Measurements from ENCODE around the gene MEGF11. TPM values are rescaled to one million over a fixed set of nuclear protein-coding genes. Genes with fewer than 3 reads are reported as not detected.

The MEGF11 gene
- total RNA-seq, 5 donors from 2014 or later (not counting 1 experiment from before 2014, with no cell fraction given), result 0.20 TPM; not detected in 4

DNA sequence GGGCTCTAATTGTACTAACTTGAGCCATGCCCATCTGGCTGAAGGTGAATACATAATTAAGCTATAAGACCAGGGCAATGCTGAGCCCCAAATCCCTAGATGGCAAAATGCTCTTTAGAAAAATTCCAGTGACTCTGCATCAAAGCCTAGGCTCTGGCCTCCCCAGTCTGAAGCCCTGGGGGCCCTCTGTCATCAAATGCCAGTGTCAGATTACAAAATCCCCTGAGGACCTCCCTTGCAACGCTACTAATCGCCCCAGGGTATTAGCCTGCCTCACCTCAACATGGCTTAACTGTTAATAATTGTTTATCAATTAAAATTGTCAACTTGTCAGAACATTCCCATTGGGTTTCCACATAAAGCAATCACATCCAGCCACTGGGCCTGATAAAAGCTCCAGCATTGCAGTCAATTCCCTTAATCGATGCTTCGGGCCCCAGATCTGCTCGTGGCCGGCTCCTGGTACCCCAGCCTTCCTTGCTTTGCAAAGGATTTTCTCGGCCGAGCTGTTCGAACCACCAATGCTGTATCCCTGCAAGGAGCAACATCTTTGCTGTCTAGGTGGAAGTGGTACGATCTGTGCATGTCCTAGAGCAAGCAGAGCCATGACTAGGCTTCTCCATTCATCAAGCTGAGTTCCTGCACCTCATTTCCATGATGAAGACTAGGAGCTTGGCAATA, 151.7 kb downstream of the MEGF11 start:
- H3K4me1 Mint-ChIP-seq, result no peaks in the 10 kb centered on the region
- peaks cover 0 to 46% of the 10 kb centered on the region in 2 experiments for H3K27me3 ChIP-seq (replicated peaks in 1 of 2; ENCODE audit: control insufficient read depth in 2 of 2, extremely low read depth in 1 of 2, insufficient read depth in 2 of 2, low read length in 1 of 2)
- no peak overlapping the region for H3K4me3 ChIP-seq (ENCODE audit: control insufficient read depth in 1 of 2, extremely low read depth in 1 of 2, low read length in 1 of 2)
- H3K4me3 Mint-ChIP-seq, result no peak overlapping the region
- peaks cover 0 to 20% of the 10 kb centered on the region in 2 donors for H3K27me3 Mint-ChIP-seq
- H3K9me3 Mint-ChIP-seq, result no peaks in the 10 kb centered on the region
- no peaks in the 10 kb centered on the region for H3K9me3 ChIP-seq
- DNase-seq (no peak), ATAC-seq (replicated peaks in 1 of 4) (no peak)
- CTCF ChIA-PET, result no interaction called here
- WGBS (ENCODE audit: insufficient coverage), result 93% methylated on average over 4 of the region's 10 CpGs
- no peak overlapping the region for H3K27ac ChIP-seq (ENCODE audit: low read length)
- POLR2A ChIA-PET, result interaction anchor here in 1 of 2 donors (0.6 kb wide), 1 partner anchor 41 kb away, joined by 3 read pairs; no protein-coding TSS in a partner anchor
- H3K36me3 ChIP-seq (ENCODE audit: control insufficient read depth in 2 of 2, extremely low read depth in 1 of 2, insufficient read depth in 1 of 2, low read length in 1 of 2), result no peaks in the 10 kb centered on the region
- H3K4me1 ChIP-seq (ENCODE audit: control insufficient read depth in 1 of 2, extremely low read depth in 1 of 2, insufficient read depth in 2 of 2, low read length in 2 of 2), result no peaks in the 10 kb centered on the region
- no peak overlapping the region for H3K27ac Mint-ChIP-seq
- H3K36me3 Mint-ChIP-seq, result no peaks in the 10 kb centered on the region

DNA sequence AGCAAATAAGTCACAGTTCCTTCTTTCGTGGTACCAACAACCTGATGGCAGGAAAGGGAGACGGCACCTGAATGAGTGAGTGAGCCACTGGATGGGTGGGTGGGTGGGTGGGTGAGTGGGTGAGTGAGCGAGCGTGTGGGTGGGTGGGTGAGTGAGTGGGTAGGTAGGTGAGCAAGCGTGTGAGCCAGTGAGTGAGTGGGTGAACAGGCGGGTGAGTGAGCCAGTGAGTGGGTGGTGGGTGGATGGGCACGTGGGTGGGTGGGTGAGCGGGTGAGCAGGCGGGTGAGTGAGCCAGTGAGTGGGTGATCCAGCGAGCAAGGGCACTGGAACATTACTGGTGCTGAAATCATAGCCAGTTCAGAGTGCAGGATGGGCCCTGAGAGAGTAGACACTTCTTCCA, 152.8 kb downstream of the MEGF11 start:
- Histone ChIP-seq H3K27me3 (replicated peaks in 1 of 2; ENCODE audit: control insufficient read depth in 2 of 2, extremely low read depth in 1 of 2, insufficient read depth in 2 of 2, low read length in 1 of 2) (peaks cover 0 to 53% of the 10 kb centered on the region in 2 experiments), H3K4me3 (ENCODE audit: control insufficient read depth in 1 of 2, extremely low read depth in 1 of 2, low read length in 1 of 2) (no peak overlapping the region), H3K27ac (ENCODE audit: low read length) (no peak overlapping the region), H3K9me3 (no peaks in the 10 kb centered on the region), H3K36me3 (ENCODE audit: control insufficient read depth in 2 of 2, extremely low read depth in 1 of 2, insufficient read depth in 1 of 2, low read length in 1 of 2) (no peaks in the 10 kb centered on the region), H3K4me1 (ENCODE audit: control insufficient read depth in 1 of 2, extremely low read depth in 1 of 2, insufficient read depth in 2 of 2, low read length in 2 of 2) (no peaks in the 10 kb centered on the region)
- no peak overlapping the region for H3K4me3 Mint-ChIP-seq
- no peaks in the 10 kb centered on the region for H3K36me3 Mint-ChIP-seq
- no peak overlapping the region for H3K27ac Mint-ChIP-seq
- ChIA-PET CTCF (no interaction called here), POLR2A (no interaction called here)
- DNase-seq (no peak), ATAC-seq (replicated peaks in 1 of 4) (no peak)
- peaks cover 0 to 16% of the 10 kb centered on the region in 2 donors for H3K27me3 Mint-ChIP-seq
- H3K9me3 Mint-ChIP-seq, result no peaks in the 10 kb centered on the region
- H3K4me1 Mint-ChIP-seq, result no peaks in the 10 kb centered on the region
- WGBS (ENCODE audit: insufficient coverage), result 43% methylated on average over 1 of the region's 10 CpGs

- H3K27me3 ChIP-seq (replicated peaks in 1 of 2; ENCODE audit: control insufficient read depth in 2 of 2, extremely low read depth in 1 of 2, insufficient read depth in 2 of 2, low read length in 1 of 2), result peaks cover 0 to 55% of the 10 kb centered on the region in 2 experiments
- Mint-ChIP-seq H3K4me1 (no peaks in the 10 kb centered on the region), H3K9me3 (no peaks in the 10 kb centered on the region), H3K36me3 (no peaks in the 10 kb centered on the region), H3K27ac (no peak overlapping the region), H3K4me3 (no peak overlapping the region), H3K27me3 (peaks cover 0 to 15% of the 10 kb centered on the region in 2 donors)
- no peaks in the 10 kb centered on the region for H3K9me3 ChIP-seq
- WGBS (ENCODE audit: insufficient coverage), result 80% methylated on average over 12 of the region's 15 CpGs
- H3K36me3 ChIP-seq (ENCODE audit: control insufficient read depth in 2 of 2, extremely low read depth in 1 of 2, insufficient read depth in 1 of 2, low read length in 1 of 2), result no peaks in the 10 kb centered on the region
- ATAC-seq (replicated peaks in 1 of 4) (no peak), DNase-seq (no peak)
- no peak overlapping the region for H3K4me3 ChIP-seq (ENCODE audit: control insufficient read depth in 1 of 2, extremely low read depth in 1 of 2, low read length in 1 of 2)
- no peak overlapping the region for H3K27ac ChIP-seq (ENCODE audit: low read length)
- ChIA-PET CTCF (no interaction called here), POLR2A (no interaction called here)
- no peaks in the 10 kb centered on the region for H3K4me1 ChIP-seq (ENCODE audit: control insufficient read depth in 1 of 2, extremely low read depth in 1 of 2, insufficient read depth in 2 of 2, low read length in 2 of 2)
Measured at GRCh38 chr15:66099950-66100671, 153.4 kb downstream of the MEGF11 start.

DNA sequence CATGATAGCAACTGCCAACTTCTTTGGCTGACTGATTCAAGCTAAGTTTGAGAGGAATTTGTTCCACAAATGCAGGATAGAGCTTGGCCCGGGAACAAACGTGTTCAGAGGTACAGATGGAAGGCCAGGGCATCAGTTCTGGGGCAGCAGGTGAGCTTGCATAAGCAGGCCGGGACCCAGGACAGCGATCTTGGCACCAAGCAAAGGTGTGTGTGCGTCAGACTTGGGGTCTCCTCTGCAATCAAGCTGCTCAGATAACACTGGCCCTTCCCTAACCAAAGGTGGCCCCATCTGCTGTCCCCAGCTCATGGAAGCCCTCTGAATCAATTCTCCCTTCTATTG, 155.6 kb downstream of the MEGF11 start:
- H3K27me3 ChIP-seq (replicated peaks in 1 of 2; ENCODE audit: control insufficient read depth in 2 of 2, extremely low read depth in 1 of 2, insufficient read depth in 2 of 2, low read length in 1 of 2), result peaks cover 0 to 43% of the 10 kb centered on the region in 2 experiments
- peaks cover 4 to 11% of the 10 kb centered on the region in 2 donors for H3K27me3 Mint-ChIP-seq
- DNase-seq (no peak), ATAC-seq (replicated peaks in 1 of 4) (no peak)
- no peak overlapping the region for H3K27ac Mint-ChIP-seq
- H3K4me3 ChIP-seq (ENCODE audit: control insufficient read depth in 1 of 2, extremely low read depth in 1 of 2, low read length in 1 of 2), result no peak overlapping the region
- H3K36me3 ChIP-seq (ENCODE audit: control insufficient read depth in 2 of 2, extremely low read depth in 1 of 2, insufficient read depth in 1 of 2, low read length in 1 of 2), result no peaks in the 10 kb centered on the region
- H3K9me3 Mint-ChIP-seq, result no peaks in the 10 kb centered on the region
- H3K4me1 Mint-ChIP-seq, result no peaks in the 10 kb centered on the region
- H3K27ac ChIP-seq (ENCODE audit: low read length), result no peak overlapping the region
- H3K36me3 Mint-ChIP-seq, result no peaks in the 10 kb centered on the region
- no peaks in the 10 kb centered on the region for H3K4me1 ChIP-seq (ENCODE audit: control insufficient read depth in 1 of 2, extremely low read depth in 1 of 2, insufficient read depth in 2 of 2, low read length in 2 of 2)
- H3K4me3 Mint-ChIP-seq, result no peak overlapping the region
- POLR2A ChIA-PET, result no interaction called here
- CTCF ChIA-PET, result no interaction called here
- WGBS (ENCODE audit: insufficient coverage), result 61% methylated on average over 4 of the region's 5 CpGs
- H3K9me3 ChIP-seq, result no peaks in the 10 kb centered on the region

DNA sequence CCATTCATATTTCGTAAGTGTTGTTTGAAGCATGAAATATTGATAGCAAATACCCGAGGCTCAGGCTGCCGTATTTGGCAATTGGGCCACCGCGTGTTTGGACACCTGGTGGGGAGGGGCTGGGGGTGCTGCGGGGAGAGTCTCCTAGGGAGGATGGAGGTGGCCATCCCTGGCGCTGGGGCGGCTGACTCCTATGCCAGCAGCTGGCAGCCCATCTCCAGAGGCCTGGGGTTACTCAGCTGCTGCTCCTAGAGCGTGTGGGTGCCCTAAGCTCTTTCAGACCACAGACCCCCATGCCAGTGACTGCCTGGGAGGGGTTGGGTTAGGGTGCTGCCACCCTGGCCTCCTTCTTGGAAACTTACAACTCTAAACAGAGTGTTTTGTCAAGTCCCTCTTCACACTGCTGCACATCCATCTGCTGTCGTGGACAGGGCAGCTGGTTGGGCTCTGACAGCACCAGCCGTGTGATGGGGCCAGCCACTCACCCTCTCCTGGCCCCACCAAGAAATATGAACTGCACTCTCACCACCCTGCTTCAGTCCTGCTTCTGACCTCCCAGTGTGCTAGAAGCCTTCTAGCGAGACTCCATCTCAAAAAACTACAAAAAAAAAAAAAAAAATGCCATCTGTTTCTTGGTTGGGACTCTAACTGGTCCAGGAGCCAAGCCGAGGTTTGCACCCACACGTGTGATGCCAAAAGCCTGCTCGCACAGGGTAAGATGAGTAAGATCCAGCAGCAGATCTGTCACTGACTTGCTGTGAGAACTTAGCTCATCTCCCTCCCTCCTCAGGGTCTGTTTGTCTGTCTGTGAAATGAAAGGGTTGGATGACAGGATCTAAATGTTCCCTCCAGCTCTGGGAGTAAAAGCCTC, 156.2 kb downstream of the MEGF11 start:
- Mint-ChIP-seq H3K36me3 (no peaks in the 10 kb centered on the region), H3K27me3 (peaks cover 4 to 11% of the 10 kb centered on the region in 2 donors), H3K9me3 (no peaks in the 10 kb centered on the region), H3K4me1 (no peaks in the 10 kb centered on the region), H3K27ac (no peak overlapping the region), H3K4me3 (no peak overlapping the region)
- no peak for ATAC-seq (replicated peaks in 1 of 4)
- WGBS (ENCODE audit: insufficient coverage), result 78% methylated on average over 9 of the region's 15 CpGs
- CTCF ChIA-PET, result no interaction called here
- H3K27ac ChIP-seq (ENCODE audit: low read length), result no peak overlapping the region
- H3K27me3 ChIP-seq (replicated peaks in 1 of 2; ENCODE audit: control insufficient read depth in 2 of 2, extremely low read depth in 1 of 2, insufficient read depth in 2 of 2, low read length in 1 of 2), result peaks cover 0 to 42% of the 10 kb centered on the region in 2 experiments
- POLR2A ChIA-PET, result no interaction called here
- H3K9me3 ChIP-seq, result no peaks in the 10 kb centered on the region
- no peaks in the 10 kb centered on the region for H3K4me1 ChIP-seq (ENCODE audit: control insufficient read depth in 1 of 2, extremely low read depth in 1 of 2, insufficient read depth in 2 of 2, low read length in 2 of 2)
- H3K4me3 ChIP-seq (ENCODE audit: control insufficient read depth in 1 of 2, extremely low read depth in 1 of 2, low read length in 1 of 2), result no peak overlapping the region
- no peaks in the 10 kb centered on the region for H3K36me3 ChIP-seq (ENCODE audit: control insufficient read depth in 2 of 2, extremely low read depth in 1 of 2, insufficient read depth in 1 of 2, low read length in 1 of 2)
- DNase-seq, result no peak

DNA sequence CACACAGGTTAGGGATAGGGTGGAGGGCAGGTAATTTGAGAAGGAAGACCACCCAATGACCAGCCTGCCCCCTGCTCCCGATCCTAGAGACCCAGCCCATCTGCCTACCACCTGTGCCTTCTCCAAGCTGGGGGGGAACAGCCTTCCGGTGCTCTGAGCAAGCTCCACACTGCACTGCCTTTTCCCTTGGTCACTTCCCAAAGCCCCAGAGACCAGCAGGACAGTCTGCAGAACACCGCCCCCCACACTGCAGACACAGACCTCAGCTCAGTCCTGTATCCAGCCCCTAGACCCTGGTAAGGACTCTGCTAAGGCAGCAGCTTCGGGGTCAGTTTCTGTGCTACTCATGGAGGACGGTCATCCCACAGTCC, 156.9 kb downstream of the MEGF11 start:
- Mint-ChIP-seq H3K27me3 (peaks cover 4 to 11% of the 10 kb centered on the region in 2 donors), H3K4me1 (no peaks in the 10 kb centered on the region), H3K4me3 (no peak overlapping the region), H3K9me3 (no peaks in the 10 kb centered on the region), H3K36me3 (no peaks in the 10 kb centered on the region), H3K27ac (no peak overlapping the region)
- DNase-seq, result no peak
- Histone ChIP-seq H3K4me1 (ENCODE audit: control insufficient read depth in 1 of 2, extremely low read depth in 1 of 2, insufficient read depth in 2 of 2, low read length in 2 of 2) (no peaks in the 10 kb centered on the region), H3K27ac (ENCODE audit: low read length) (no peak overlapping the region), H3K36me3 (ENCODE audit: control insufficient read depth in 2 of 2, extremely low read depth in 1 of 2, insufficient read depth in 1 of 2, low read length in 1 of 2) (no peaks in the 10 kb centered on the region), H3K27me3 (replicated peaks in 1 of 2; ENCODE audit: control insufficient read depth in 2 of 2, extremely low read depth in 1 of 2, insufficient read depth in 2 of 2, low read length in 1 of 2) (peaks cover 0 to 42% of the 10 kb centered on the region in 2 experiments), H3K9me3 (no peaks in the 10 kb centered on the region), H3K4me3 (ENCODE audit: control insufficient read depth in 1 of 2, extremely low read depth in 1 of 2, low read length in 1 of 2) (no peak overlapping the region)
- 56% methylated on average over 4 of the region's 5 CpGs for WGBS (ENCODE audit: insufficient coverage)
- no peak for ATAC-seq (replicated peaks in 1 of 4)
- POLR2A ChIA-PET, result no interaction called here
- CTCF ChIA-PET, result no interaction called here

Data from T-cell (primary cell).